ENCODE results near the gene CYP2J2.

Gene CYP2J2

GRCh38 chr1:59852117-59852516 is 74.5 kb downstream of the CYP2J2 start:
- no peak for TF ChIP-seq OSR1 (CRISPR knock-in tag; IDR thresholded peaks at IDR 0.05)
- ATAC-seq: no peak

GRCh38 chr1:59846895-59847282 is 79.7 kb downstream of the CYP2J2 start:
- no peak for TF ChIP-seq ZNF565 (CRISPR knock-in tag; conservative IDR thresholded peaks at IDR 0.05; ENCODE audit: low read depth)
- no peak for TF ChIP-seq TOX (CRISPR knock-in tag; IDR thresholded peaks at IDR 0.05; ENCODE audit: borderline replicate concordance)
- TF ChIP-seq, protein P1, sequence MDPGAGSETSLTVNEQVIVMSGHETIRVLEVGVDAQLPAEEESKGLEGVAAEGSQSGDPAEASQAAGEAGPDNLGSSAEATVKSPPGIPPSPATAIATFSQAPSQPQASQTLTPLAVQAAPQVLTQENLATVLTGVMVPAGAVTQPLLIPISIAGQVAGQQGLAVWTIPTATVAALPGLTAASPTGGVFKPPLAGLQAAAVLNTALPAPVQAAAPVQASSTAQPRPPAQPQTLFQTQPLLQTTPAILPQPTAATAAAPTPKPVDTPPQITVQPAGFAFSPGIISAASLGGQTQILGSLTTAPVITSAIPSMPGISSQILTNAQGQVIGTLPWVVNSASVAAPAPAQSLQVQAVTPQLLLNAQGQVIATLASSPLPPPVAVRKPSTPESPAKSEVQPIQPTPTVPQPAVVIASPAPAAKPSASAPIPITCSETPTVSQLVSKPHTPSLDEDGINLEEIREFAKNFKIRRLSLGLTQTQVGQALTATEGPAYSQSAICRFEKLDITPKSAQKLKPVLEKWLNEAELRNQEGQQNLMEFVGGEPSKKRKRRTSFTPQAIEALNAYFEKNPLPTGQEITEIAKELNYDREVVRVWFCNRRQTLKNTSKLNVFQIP (CRISPR knock-in tag; IDR thresholded peaks at IDR 0.05; ENCODE audit: borderline replicate concordance, low read depth): no peak
- no peak for TF ChIP-seq ZC3H10 (CRISPR knock-in tag; IDR thresholded peaks at IDR 0.05)
- TF ChIP-seq ISL1 (CRISPR knock-in tag; IDR thresholded peaks at IDR 0.05): no peak
- no peak for TF ChIP-seq SNAI2 (CRISPR knock-in tag; IDR thresholded peaks at IDR 0.05)
- TF ChIP-seq, protein P2, sequence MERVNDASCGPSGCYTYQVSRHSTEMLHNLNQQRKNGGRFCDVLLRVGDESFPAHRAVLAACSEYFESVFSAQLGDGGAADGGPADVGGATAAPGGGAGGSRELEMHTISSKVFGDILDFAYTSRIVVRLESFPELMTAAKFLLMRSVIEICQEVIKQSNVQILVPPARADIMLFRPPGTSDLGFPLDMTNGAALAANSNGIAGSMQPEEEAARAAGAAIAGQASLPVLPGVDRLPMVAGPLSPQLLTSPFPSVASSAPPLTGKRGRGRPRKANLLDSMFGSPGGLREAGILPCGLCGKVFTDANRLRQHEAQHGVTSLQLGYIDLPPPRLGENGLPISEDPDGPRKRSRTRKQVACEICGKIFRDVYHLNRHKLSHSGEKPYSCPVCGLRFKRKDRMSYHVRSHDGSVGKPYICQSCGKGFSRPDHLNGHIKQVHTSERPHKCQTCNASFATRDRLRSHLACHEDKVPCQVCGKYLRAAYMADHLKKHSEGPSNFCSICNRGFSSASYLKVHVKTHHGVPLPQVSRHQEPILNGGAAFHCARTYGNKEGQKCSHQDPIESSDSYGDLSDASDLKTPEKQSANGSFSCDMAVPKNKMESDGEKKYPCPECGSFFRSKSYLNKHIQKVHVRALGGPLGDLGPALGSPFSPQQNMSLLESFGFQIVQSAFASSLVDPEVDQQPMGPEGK (CRISPR knock-in tag; IDR thresholded peaks at IDR 0.05; ENCODE audit: borderline replicate concordance): no peak
- no peak for TF ChIP-seq ZNF8 (CRISPR knock-in tag; IDR thresholded peaks at IDR 0.05)
- no peak for TF ChIP-seq ZFP30 (CRISPR knock-in tag; IDR thresholded peaks at IDR 0.05)
- TF ChIP-seq TCF4 (CRISPR knock-in tag; IDR thresholded peaks at IDR 0.05; ENCODE audit: borderline replicate concordance): no peak
- TF ChIP-seq ARNTL (CRISPR knock-in tag; IDR thresholded peaks at IDR 0.05; ENCODE audit: borderline replicate concordance, low read depth): no peak
- TF ChIP-seq CSRNP3 (CRISPR knock-in tag; IDR thresholded peaks at IDR 0.05): no peak
- no peak for TF ChIP-seq CREB5 (CRISPR knock-in tag; IDR thresholded peaks at IDR 0.05; ENCODE audit: low read depth)
- no peak for TF ChIP-seq ZNF70 (CRISPR knock-in tag; IDR thresholded peaks at IDR 0.05)
- TF ChIP-seq CSDC2 (CRISPR knock-in tag; IDR thresholded peaks at IDR 0.05): no peak
- TF ChIP-seq OSR1 (CRISPR knock-in tag; IDR thresholded peaks at IDR 0.05): no peak
- TF ChIP-seq ESRRG (CRISPR knock-in tag; IDR thresholded peaks at IDR 0.05): no peak
- TF ChIP-seq RARB (CRISPR knock-in tag; IDR thresholded peaks at IDR 0.05): no peak
- no peak for ATAC-seq

- TF ChIP-seq ARNTL (CRISPR knock-in tag; IDR thresholded peaks at IDR 0.05; ENCODE audit: borderline replicate concordance, low read depth): no peak
- TF ChIP-seq OSR1 (CRISPR knock-in tag; IDR thresholded peaks at IDR 0.05): no peak
- TF ChIP-seq RARB (CRISPR knock-in tag; IDR thresholded peaks at IDR 0.05): no peak
- TF ChIP-seq GLIS3 (CRISPR knock-in tag; IDR thresholded peaks at IDR 0.05): no peak
- no peak for TF ChIP-seq CSRNP3 (CRISPR knock-in tag; IDR thresholded peaks at IDR 0.05)
- TF ChIP-seq ZNF8 (CRISPR knock-in tag; IDR thresholded peaks at IDR 0.05): no peak
- TF ChIP-seq, protein P2 (CRISPR knock-in tag; IDR thresholded peaks at IDR 0.05; ENCODE audit: borderline replicate concordance): no peak
- TF ChIP-seq SNAI2 (CRISPR knock-in tag; IDR thresholded peaks at IDR 0.05): no peak
- TF ChIP-seq ESRRG (CRISPR knock-in tag; IDR thresholded peaks at IDR 0.05): no peak
- TF ChIP-seq ZNF565 (CRISPR knock-in tag; conservative IDR thresholded peaks at IDR 0.05; ENCODE audit: low read depth): no peak
- no peak for TF ChIP-seq ZFP30 (CRISPR knock-in tag; IDR thresholded peaks at IDR 0.05)
- no peak for TF ChIP-seq ZC3H10 (CRISPR knock-in tag; IDR thresholded peaks at IDR 0.05)
- no peak for TF ChIP-seq ISL1 (CRISPR knock-in tag; IDR thresholded peaks at IDR 0.05)
- TF ChIP-seq, protein P1 (CRISPR knock-in tag; IDR thresholded peaks at IDR 0.05; ENCODE audit: borderline replicate concordance, low read depth): no peak
- no peak for TF ChIP-seq CREB5 (CRISPR knock-in tag; IDR thresholded peaks at IDR 0.05; ENCODE audit: low read depth)
Observed at GRCh38 chr1:59846209-59846894, 80.2 kb downstream of the CYP2J2 start.

More at GRCh38 chr1:59846209-59846894, 80.2 kb downstream of the CYP2J2 start:
- no peak for ATAC-seq

All from SK-N-SH treated with all-trans-retinoic acid at 6 μM for 48 hours (cell line).